Activated CD4-positive, alpha-beta T cell treated with anti-CD3 and anti-CD28 coated beads, Interleukin-2, amount 10 ng/mL, durations not matched to agents 7 days and 5 days (primary cell): ENCODE measurements around the gene SAA1. TPM values are rescaled to one million over a fixed set of nuclear protein-coding genes. Genes with fewer than 3 reads are reported as not detected.

Source experiments
- CTCF ChIA-PET: fragments of 350-600 bp; sonication (Branson Sonifier 250); formaldehyde crosslinking; loops from one replicate; lab custom pipeline; 2021; ENCODE audit warnings: antibody characterized with exemption; lab: Charles Lee
- POLR2A ChIA-PET: fragments of 350-600 bp; sonication (Branson Sonifier 250); formaldehyde crosslinking; loops from one replicate; lab custom pipeline; 2021; ENCODE audit warnings: antibody characterized with exemption; lab: Charles Lee
- DNase-seq: peaks from one replicate; pipeline ENCODE4 v3.0.0-alpha.2; 2020
- H3K27ac Mint-ChIP-seq: one replicate; pipeline ENCODE4 v1.8.0; 2021; ENCODE audit warnings: mild to moderate bottlenecking, moderate library complexity, mixed read lengths
- H3K27me3 Mint-ChIP-seq: one replicate; pipeline ENCODE4 v1.8.0; 2021; ENCODE audit warnings: mixed read lengths
- H3K36me3 Mint-ChIP-seq: one replicate; pipeline ENCODE4 v1.8.0; 2021; ENCODE audit warnings: low read depth, mixed read lengths
- H3K4me1 Mint-ChIP-seq: one replicate; pipeline ENCODE4 v1.8.0; 2021; ENCODE audit warnings: mixed read lengths
- H3K4me3 Mint-ChIP-seq: one replicate; pipeline ENCODE4 v1.8.0; 2021; ENCODE audit warnings: mild to moderate bottlenecking, moderate library complexity, mixed read lengths
- H3K9me3 Mint-ChIP-seq: one replicate; pipeline ENCODE4 v1.8.0; 2021; ENCODE audit warnings: mixed read lengths
- total RNA-seq, 2 experiments: library from RNA; stranded (reverse); gene quantifications; one replicate each; pipeline ENCODE4 v1.2.3, GENCODE V29; 2021

Gene SAA1
- total RNA-seq, 2 experiments from 2014 or later: not detected

- no peak overlapping the region for H3K4me3 Mint-ChIP-seq
- ChIA-PET POLR2A (no interaction called here), CTCF (no interaction called here)
- H3K27me3 Mint-ChIP-seq: no peaks in the 10 kb centered on the region
- peaks cover 52% of the 10 kb centered on the region for H3K36me3 Mint-ChIP-seq
- no peak for DNase-seq
- peaks cover 3% of the 10 kb centered on the region for H3K4me1 Mint-ChIP-seq
- H3K27ac Mint-ChIP-seq: no peak overlapping the region
- H3K9me3 Mint-ChIP-seq: no peaks in the 10 kb centered on the region
These were observed 33.7 kb downstream of the SAA1 start for GRCh38 chr11:18299721-18300120.

GRCh38 chr11:18304745-18305144 lies 38.7 kb downstream of the SAA1 start:
- no peaks in the 10 kb centered on the region for H3K4me1 Mint-ChIP-seq
- H3K27ac Mint-ChIP-seq: no peak overlapping the region
- no peaks in the 10 kb centered on the region for H3K9me3 Mint-ChIP-seq
- H3K27me3 Mint-ChIP-seq: no peaks in the 10 kb centered on the region
- CTCF ChIA-PET: interaction anchor here (1.3 to 1.4 kb wide), 2 partner anchors 10 kb away, joined by 4 read pairs; no protein-coding TSS in a partner anchor
- H3K36me3 Mint-ChIP-seq: peaks cover 51% of the 10 kb centered on the region
- no peak overlapping the region for H3K4me3 Mint-ChIP-seq
- POLR2A ChIA-PET: no interaction called here
- DNase-seq: no peak

- Mint-ChIP-seq H3K36me3 (peaks cover 47% of the 10 kb centered on the region), H3K27me3 (no peaks in the 10 kb centered on the region), H3K27ac (no peak overlapping the region), H3K4me1 (no peaks in the 10 kb centered on the region), H3K9me3 (no peaks in the 10 kb centered on the region), H3K4me3 (no peak overlapping the region)
- no peak for DNase-seq
- ChIA-PET CTCF (no interaction called here), POLR2A (no interaction called here)
These were observed 41.5 kb downstream of the SAA1 start for GRCh38 chr11:18307461-18308139.

- H3K9me3 Mint-ChIP-seq: no peaks in the 10 kb centered on the region
- no peak for DNase-seq
- no peaks in the 10 kb centered on the region for H3K27me3 Mint-ChIP-seq
- no peak overlapping the region for H3K4me3 Mint-ChIP-seq
- H3K27ac Mint-ChIP-seq: no peak overlapping the region
- ChIA-PET CTCF (no interaction called here), POLR2A (no interaction called here)
- H3K36me3 Mint-ChIP-seq: peaks cover 44% of the 10 kb centered on the region
- no peaks in the 10 kb centered on the region for H3K4me1 Mint-ChIP-seq
These were observed 42.2 kb downstream of the SAA1 start for GRCh38 chr11:18308242-18308641.

GRCh38 chr11:18309691-18310090 lies 43.6 kb downstream of the SAA1 start:
- Mint-ChIP-seq H3K36me3 (peaks cover 42% of the 10 kb centered on the region), H3K27ac (no peak overlapping the region), H3K27me3 (no peaks in the 10 kb centered on the region), H3K4me1 (no peaks in the 10 kb centered on the region), H3K4me3 (no peak overlapping the region), H3K9me3 (no peaks in the 10 kb centered on the region)
- POLR2A ChIA-PET: no interaction called here
- CTCF ChIA-PET: no interaction called here
- no peak for DNase-seq

- H3K27ac Mint-ChIP-seq: no peak overlapping the region
These were observed 44.8 kb downstream of the SAA1 start for GRCh38 chr11:18310800-18311340.

GRCh38 chr11:18312012-18312411 lies 45.9 kb downstream of the SAA1 start:
- Mint-ChIP-seq H3K36me3 (peaks cover 35% of the 10 kb centered on the region), H3K27me3 (no peaks in the 10 kb centered on the region)

More at GRCh38 chr11:18310800-18311340, 44.8 kb downstream of the SAA1 start:
- POLR2A ChIA-PET: no interaction called here
- H3K4me1 Mint-ChIP-seq: peaks cover 5% of the 10 kb centered on the region
- H3K9me3 Mint-ChIP-seq: no peaks in the 10 kb centered on the region
- CTCF ChIA-PET: interaction anchor here (0.6 to 0.8 kb wide), 2 partner anchors 13 to 27 kb away, joined by 3 read pairs; no protein-coding TSS in a partner anchor
- no peak for DNase-seq
- H3K36me3 Mint-ChIP-seq: peaks cover 38% of the 10 kb centered on the region
- H3K4me3 Mint-ChIP-seq: no peak overlapping the region
- H3K27me3 Mint-ChIP-seq: no peaks in the 10 kb centered on the region

GRCh38 chr11:18312663-18313420 lies 46.8 kb downstream of the SAA1 start:
- H3K27me3 Mint-ChIP-seq: no peaks in the 10 kb centered on the region
- H3K27ac Mint-ChIP-seq: no peak overlapping the region
- H3K36me3 Mint-ChIP-seq: peaks cover 35% of the 10 kb centered on the region
- ChIA-PET CTCF (interaction anchor here (0.8 kb wide), 1 partner anchor 24 kb away, joined by 6 read pairs; no protein-coding TSS in a partner anchor), POLR2A (interaction anchor here (0.6 kb wide), 1 partner anchor 1235 kb away, joined by 6 read pairs; the partner anchor contains the start of gene RPS13)
- H3K4me1 Mint-ChIP-seq: peaks cover 9% of the 10 kb centered on the region
- no peak for DNase-seq
- H3K4me3 Mint-ChIP-seq: no peak overlapping the region
- no peaks in the 10 kb centered on the region for H3K9me3 Mint-ChIP-seq

More at GRCh38 chr11:18312012-18312411, 45.9 kb downstream of the SAA1 start:
- DNase-seq: no peak
- Mint-ChIP-seq H3K4me3 (no peak overlapping the region), H3K4me1 (peaks cover 5% of the 10 kb centered on the region), H3K27ac (no peak overlapping the region), H3K9me3 (no peaks in the 10 kb centered on the region)
- POLR2A ChIA-PET: no interaction called here
- CTCF ChIA-PET: no interaction called here

- no peak overlapping the region for H3K4me3 Mint-ChIP-seq
- H3K36me3 Mint-ChIP-seq: peaks cover 27% of the 10 kb centered on the region
- no peak for DNase-seq
- no peaks in the 10 kb centered on the region for H3K27me3 Mint-ChIP-seq
- CTCF ChIA-PET: interaction anchor here (0.6 to 1.4 kb wide), 6 partner anchors 7 to 151 kb away, joined by 3 to 6 read pairs (median 4); no protein-coding TSS in a partner anchor
- POLR2A ChIA-PET: no interaction called here
- H3K4me1 Mint-ChIP-seq: peaks cover 20% of the 10 kb centered on the region
- H3K9me3 Mint-ChIP-seq: no peaks in the 10 kb centered on the region
- H3K27ac Mint-ChIP-seq: no peak overlapping the region
These were observed 48.1 kb downstream of the SAA1 start for GRCh38 chr11:18313965-18314763.

- H3K27me3 Mint-ChIP-seq: no peaks in the 10 kb centered on the region
- peaks cover 34% of the 10 kb centered on the region for H3K36me3 Mint-ChIP-seq
- no peak overlapping the region for H3K4me3 Mint-ChIP-seq
- ChIA-PET POLR2A (no interaction called here), CTCF (interaction anchor here (0.6 to 1.4 kb wide), 7 partner anchors 8 to 150 kb away, joined by 3 to 6 read pairs (median 4); no protein-coding TSS in a partner anchor)
- no peak for DNase-seq
- H3K9me3 Mint-ChIP-seq: no peaks in the 10 kb centered on the region
- H3K27ac Mint-ChIP-seq: peak overlapping the region; percentile 15
- peaks cover 28% of the 10 kb centered on the region for H3K4me1 Mint-ChIP-seq
These were observed 48.9 kb downstream of the SAA1 start for GRCh38 chr11:18314784-18315523.

- H3K4me1 Mint-ChIP-seq: peaks cover 36% of the 10 kb centered on the region
These were observed 49.8 kb downstream of the SAA1 start for GRCh38 chr11:18315893-18316292.

More at GRCh38 chr11:18315893-18316292, 49.8 kb downstream of the SAA1 start:
- ChIA-PET POLR2A (no interaction called here), CTCF (interaction anchor here (0.5 to 1.4 kb wide), 10 partner anchors 9 to 922 kb away, joined by 3 to 6 read pairs (median 3); no protein-coding TSS in a partner anchor)
- H3K4me3 Mint-ChIP-seq: no peak overlapping the region
- no peaks in the 10 kb centered on the region for H3K27me3 Mint-ChIP-seq
- DNase-seq: no peak
- H3K9me3 Mint-ChIP-seq: no peaks in the 10 kb centered on the region
- H3K27ac Mint-ChIP-seq: no peak overlapping the region
- H3K36me3 Mint-ChIP-seq: peaks cover 32% of the 10 kb centered on the region
